ENCODE results near the gene THAP10. TPM values are rescaled to one million over a fixed set of nuclear protein-coding genes. Genes with fewer than 3 reads are reported as not detected.
A peak's percentile ranks its signal among the peaks of the same experiment; 100 is the strongest.
"Not testable (repeated sequence)": the region's sequence is repeated elsewhere in the genome, so short reads cannot be mapped to it uniquely, and the experiment has no call there.

THAP10 gene
- total RNA-seq, 1 experiment from 2014 or later = 6.6 TPM

GRCh38 chr15:70876683-70877082 lies 15.6 kb downstream of the THAP10 start:
- no peak for DNase-seq (ENCODE audit: low read depth)

- no peak for DNase-seq (ENCODE audit: low read depth)
Observed at GRCh38 chr15:70876011-70876410, 16.2 kb downstream of the THAP10 start.

DNA sequence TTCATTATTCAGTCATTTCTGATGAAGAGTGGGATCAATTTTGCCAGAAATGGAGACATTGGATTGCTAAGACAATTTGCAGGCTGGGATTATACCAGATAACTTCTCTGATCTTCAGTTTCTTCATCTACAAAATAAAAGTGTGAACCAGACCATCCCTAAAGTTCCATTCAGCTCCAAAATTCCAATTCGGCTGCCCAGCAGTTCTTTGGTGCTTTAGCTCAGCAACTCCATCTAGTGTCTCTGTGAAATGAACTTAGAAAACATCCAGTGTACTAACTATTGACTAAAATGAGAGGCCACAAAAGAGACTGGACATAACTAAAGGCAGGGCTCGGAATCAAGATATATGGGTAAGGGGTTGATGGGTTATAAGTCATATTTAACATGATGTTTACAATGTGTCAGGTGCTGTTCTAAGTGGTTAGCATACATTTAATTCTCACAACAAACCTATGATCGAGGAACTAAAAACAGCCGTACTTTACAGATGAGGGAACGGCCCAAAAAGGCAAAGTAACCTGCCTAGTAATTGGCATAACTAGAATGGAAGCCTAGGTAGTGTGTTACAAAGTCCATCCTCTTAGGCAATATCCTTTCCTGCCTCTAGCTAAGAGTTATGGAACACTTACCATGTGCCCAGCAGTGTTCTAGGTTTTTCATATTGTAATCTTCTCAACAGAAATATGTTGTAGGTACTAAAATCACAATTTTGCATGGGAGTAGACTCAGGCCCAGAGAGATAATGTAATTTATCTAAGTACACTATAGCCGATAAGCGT lies 17.0 kb downstream of the THAP10 start:
- peak; percentile 51 for DNase-seq (ENCODE audit: low read depth)

DNA sequence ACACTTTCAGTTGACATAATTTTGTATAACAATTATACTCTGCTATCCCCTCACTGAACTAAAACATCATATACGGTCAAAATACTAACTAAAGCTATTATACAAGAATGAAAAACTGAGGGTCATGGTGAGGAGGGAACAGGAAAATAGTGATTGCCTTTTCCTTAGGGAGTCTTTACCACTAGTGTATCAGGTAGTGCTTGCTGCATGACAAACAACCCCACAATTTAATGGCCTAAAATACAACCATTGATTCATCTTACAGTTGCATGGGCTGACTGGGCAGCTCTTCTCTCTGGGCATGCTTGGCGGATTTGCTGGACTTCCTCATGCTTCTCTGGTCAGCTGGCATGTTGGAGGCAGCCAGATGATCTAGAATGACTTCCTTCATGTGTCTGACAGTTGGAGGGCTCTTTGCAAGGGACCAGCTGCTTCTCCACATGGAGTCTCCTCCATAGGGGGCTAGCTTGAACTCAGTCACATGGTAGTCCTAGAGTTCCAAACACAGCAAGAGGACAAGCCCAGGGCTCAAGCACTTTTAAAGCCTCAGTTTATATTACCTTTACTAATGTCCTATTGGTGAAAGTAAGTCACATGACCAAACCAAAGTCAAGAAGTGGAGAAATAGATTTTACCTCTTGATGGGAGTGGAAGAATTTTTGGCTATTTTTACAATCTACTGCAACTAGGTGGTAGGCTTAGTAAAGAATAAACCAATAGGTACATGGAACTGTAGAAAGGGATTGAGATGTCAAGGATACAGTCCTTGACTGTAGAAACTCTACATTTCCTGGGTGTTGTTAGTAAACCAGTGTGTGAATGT lies 18.8 kb downstream of the THAP10 start:
- no peak for DNase-seq (ENCODE audit: low read depth)

DNA sequence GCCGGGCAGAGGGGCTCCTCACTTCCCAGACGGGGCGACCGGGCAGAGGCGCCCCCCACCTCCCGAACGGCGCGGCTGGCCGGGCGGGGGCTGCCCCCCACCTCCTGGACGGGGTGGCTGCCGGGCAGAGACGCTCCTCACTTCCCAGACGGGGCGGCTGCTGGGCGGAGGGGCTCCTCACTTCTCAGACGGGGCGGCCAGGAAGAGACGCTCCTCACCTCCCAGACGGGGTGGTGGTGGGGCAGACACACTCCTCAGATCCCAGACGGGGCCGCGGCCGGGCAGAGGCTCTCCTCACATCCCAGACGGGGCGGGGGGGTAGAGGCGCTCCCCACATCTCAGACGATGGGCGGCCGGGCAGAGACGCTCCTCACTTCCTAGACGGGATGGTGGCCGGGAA lies 20.7 kb downstream of the THAP10 start:
- not testable (repeated sequence) for DNase-seq (ENCODE audit: low read depth)

DNA sequence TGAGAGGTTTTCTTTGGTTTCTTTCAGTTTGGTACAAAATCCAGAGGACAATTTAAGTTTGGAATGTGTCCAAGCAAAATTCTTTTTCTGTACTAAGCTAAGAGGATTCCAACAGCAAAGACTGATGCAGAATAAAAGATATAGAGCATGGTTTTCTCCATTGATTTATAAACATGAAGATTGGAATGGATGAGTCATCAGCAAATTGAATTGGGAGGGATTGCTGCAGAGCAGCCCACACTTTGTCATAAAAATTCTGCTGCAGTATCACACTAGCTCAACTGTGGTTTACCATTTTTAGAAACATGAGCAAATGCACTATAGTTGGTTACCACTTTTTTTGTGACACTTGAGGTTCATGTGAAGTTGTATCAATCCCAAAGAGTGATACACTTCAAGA lies 22.2 kb downstream of the THAP10 start:
- DNase-seq (ENCODE audit: low read depth) = peak; percentile 73

DNA sequence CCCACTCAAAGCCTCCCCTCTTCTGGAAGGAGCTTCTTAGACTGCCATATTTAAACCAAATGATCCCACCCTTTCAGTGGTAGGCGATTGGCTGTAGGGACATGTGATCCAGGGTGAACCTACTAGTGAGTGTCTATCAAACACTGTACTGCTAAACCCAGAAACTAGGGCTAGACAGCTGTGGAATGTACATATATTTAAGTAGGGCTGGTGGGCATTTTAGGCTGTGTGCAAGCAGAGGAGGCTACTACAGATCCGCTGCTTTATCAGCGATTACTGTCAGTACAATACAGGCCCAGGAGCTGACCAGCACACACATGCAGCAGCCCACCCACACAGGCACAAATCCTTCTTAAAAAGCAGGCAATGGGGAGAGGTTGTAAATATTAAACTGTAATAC lies 22.9 kb downstream of the THAP10 start:
- DNase-seq (ENCODE audit: low read depth) = no peak

- DNase-seq (ENCODE audit: low read depth) = peak; percentile 24
Observed at GRCh38 chr15:70867911-70868467, 24.2 kb downstream of the THAP10 start.

- no peak for DNase-seq (ENCODE audit: low read depth)
Observed at GRCh38 chr15:70866982-70867641, 25.1 kb downstream of the THAP10 start.

- peak; percentile 93 for DNase-seq (ENCODE audit: low read depth)
Observed at GRCh38 chr15:70863450-70864218, 28.6 kb downstream of the THAP10 start.

DNA sequence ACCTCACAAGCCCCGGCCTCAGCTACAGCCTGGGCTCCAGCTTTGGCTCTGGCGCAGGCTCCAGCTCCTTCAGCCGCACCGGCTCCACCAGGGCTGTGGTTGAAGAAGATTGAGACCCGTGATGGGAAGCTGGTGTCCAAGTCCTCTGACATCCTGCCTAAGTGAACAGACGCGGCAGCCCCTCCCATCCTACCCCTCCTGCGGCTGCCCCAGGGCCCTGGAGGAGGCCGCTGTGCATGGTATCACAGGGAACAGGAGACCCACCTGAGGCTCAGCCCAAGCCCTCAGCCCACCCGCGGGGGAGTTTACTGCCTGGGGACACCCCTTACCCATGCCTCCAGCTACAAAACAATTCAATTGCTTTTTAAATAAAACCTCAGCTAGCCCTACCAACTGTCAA lies 32.2 kb downstream of the THAP10 start:
- no peak for DNase-seq (ENCODE audit: low read depth)

DNA sequence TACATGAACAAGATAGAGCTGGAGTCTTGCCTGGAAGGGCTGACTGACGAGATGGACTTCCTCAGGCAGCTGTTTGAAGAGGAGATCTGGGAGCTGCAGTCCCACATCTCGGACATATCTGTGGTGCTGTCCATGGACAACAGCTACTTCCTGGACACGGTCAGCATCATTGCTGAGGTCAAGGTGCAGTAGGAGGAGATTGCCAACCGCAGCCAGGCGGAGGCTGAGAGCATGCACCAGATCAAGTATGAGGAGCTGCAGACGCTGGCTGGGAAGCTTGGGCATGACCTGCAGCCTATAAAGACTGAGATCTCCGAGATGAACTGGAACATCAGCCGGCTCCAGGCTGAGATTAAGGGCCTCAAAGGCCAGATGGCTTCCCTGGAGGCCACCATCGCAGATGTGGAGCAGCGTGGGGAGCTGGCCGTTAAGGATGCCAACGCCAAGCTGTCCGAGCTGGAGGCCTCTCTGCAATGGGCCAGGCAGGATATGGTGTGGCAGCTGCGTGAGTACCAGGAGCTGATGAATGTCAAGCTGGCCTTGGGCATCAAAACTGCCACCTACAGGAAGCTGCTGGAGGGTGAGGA lies 32.8 kb downstream of the THAP10 start:
- DNase-seq (ENCODE audit: low read depth) = no peak

DNA sequence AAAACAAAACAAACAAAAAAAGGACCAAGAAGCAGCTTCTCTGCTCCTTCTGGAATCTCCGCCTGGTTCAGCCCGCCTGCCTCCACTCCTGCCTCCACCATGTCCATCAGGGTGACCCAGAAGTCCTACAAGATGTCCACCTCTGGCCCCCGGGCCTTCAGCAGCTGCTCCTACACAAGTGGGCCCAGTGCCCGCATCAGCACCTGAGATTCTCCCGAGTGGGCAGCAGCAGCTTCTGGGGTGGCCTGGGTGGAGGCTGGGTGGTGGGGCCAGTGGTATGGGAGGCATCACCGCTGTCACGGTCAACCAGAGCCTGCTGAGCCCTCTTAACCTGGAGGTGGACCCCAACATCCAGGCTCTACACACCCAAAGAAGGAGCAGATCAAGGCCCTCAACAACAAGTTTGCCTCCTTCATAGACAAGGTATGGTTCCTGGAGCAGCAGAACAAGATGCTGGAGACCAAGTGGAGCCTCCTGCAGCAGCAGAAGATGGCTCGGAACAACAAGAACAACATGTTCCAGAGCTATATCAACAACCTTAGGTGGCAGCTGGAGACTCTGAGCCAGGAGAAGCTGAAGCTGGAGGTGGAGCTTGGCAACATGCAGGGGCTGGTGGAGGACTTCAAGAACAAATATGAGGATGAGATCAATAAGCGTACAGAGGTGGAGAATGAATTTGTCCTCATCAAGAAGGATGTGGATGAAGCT lies 33.5 kb downstream of the THAP10 start:
- DNase-seq (ENCODE audit: low read depth) = not testable (repeated sequence)

GRCh38 chr15:70857562-70858285 lies 34.5 kb downstream of the THAP10 start:
- DNase-seq (ENCODE audit: low read depth) = no peak

DNA sequence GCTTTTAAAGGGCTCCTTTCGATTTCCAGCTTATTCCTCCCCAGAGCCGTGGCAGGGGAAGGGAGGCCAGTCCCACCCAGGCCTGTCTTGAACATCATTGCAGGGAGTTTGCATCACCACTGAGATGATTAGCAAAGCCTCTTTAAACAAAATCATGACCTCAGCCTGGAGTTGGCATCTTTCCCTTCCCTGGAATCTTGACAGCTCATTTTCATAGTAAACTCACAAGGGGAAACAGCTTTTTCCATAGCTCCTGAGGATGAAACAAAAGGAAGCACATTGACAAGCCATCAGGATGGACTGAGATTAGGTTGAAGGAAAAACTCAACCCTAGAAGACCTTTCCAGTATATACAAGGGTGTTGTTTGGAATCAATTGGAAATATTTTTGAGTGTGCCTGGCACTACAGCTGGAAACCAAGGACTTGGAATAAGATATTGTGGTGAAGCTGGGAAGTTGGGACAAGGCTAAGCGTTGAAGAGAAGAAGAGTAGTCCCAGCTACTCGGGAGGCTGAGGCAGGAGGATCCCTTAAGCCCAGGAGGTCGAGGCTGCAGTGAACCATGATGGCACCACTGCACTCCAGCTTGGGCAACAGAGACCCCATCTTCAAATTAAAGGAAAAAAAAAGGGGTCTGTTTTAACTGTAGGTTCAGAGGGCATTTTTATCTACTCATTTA lies 35.2 kb downstream of the THAP10 start:
- DNase-seq (ENCODE audit: low read depth) = peak; percentile 95

DNA sequence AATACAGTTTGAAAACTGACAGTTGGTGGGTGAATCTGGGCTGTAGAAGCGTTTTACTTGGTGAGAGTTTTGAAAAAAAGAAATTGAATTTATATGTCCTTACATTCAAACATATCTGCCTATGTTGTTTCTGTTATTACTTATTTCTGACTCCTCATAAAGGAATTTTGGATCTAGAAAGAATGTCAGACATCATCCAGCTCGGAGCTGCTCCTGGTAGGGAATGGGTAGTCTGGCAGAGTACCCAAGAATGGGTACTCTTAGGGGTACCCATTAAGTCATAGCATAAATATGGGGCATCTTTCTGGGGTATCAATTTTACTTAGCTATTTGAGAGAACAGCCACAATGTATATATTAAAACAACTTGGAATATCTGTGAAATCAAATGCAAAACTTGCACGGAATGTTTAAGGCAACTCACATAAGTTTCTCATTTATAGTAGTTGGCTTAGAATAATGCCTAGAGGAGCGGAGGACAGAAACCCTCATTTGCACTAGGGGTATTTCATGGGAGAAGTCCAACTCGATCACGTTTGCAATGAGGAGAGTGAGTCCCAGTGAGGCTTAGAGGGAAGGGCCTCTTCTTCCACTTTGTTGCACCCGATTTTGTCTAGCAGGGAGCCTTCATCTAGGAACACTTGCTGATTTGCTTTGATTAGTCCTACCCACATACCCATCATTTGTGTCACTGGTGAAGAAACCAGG lies 35.9 kb downstream of the THAP10 start:
- peak; percentile 25 for DNase-seq (ENCODE audit: low read depth)

DNA sequence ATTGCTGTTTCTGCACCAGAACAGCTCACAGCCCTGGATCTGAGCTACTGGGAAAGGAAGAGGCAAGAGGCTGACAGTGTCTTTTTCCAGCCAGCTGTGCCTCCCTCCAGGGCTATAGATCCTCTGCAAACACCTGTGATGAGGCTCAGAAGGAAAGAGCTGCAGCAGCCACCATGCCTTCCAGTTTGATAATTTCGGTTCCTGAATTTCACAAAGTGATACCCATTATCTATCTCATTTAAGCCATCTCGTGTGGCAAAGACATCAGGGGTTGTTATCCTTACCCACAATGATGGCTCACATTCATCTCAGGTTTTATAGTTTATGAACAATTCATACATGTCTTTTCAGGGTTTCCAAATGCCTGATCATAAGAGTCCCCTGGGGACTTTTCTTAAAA lies 36.5 kb downstream of the THAP10 start:
- DNase-seq (ENCODE audit: low read depth) = no peak

DNA sequence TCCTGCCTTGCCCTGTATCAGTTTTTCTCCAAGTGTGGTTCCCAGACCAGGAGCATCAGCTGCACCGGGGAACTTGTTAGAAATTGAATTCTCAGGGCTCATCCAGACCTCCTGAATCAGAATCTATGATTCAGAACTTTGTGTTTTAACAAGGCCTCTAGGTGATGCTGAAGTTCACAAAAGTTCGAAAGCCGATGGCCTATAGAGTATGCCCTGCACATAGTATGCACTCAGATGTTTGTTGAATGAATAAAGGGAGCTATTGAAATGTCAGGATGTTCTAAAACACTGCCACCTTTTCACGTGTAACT lies 37.6 kb downstream of the THAP10 start:
- peak; percentile 62 for DNase-seq (ENCODE audit: low read depth)
